ENCODE measurements around the gene SH2B2.
"Not testable (repeated sequence)": the region's sequence is repeated elsewhere in the genome, so short reads cannot be mapped to it uniquely, and the experiment has no call there.

Gene SH2B2

GRCh38 chr7:102320601-102321350, 34.1 kb downstream of the SH2B2 start:
- no peak for TF ChIP-seq CTCF (IDR thresholded peaks at IDR 0.05; ENCODE audit: insufficient read depth, missing control alignments)
- no peak for FAIRE-seq
- peak; percentile 16 for DNase-seq (ENCODE audit: insufficient read length, low spot score)

- peak; percentile 13 for DNase-seq (ENCODE audit: insufficient read length, low spot score)
- TF ChIP-seq CTCF (IDR thresholded peaks at IDR 0.05; ENCODE audit: insufficient read depth, missing control alignments): no peak
- no peak for FAIRE-seq
Measured at GRCh38 chr7:102321351-102322201, 34.9 kb downstream of the SH2B2 start.

DNA sequence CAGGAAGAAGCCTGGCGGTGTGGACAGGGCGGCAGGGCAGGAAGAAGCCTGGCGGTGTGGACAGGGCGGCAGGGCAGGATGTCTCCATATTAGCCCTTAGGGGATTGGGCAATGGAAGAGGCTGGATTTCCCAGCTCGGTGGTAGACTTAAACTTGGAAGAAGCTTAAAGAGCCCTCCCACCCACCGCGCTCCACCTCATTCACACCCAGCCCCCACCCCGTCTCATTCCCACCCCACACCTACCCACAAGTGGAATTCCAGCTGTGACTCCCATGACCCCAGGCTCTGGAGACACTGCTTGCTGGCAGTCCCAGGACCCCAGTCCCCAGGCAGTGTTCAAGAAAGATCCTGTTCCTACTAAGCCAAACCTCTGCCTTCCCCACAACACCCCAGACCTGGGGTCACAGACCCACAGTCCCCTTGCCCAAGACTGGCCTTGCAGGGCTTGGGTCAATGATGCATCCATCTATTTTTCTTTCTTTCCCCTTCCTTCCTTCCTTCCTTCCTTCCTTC, 35.6 kb downstream of the SH2B2 start:
- TF ChIP-seq CTCF (IDR thresholded peaks at IDR 0.05; ENCODE audit: insufficient read depth, missing control alignments): no peak

GRCh38 chr7:102323914-102324195, 37.2 kb downstream of the SH2B2 start:
- DNase-seq (ENCODE audit: insufficient read length, low spot score): no peak
- TF ChIP-seq CTCF (IDR thresholded peaks at IDR 0.05; ENCODE audit: insufficient read depth, missing control alignments): no peak
- FAIRE-seq: no peak

More for the DNA sequence above, 35.6 kb downstream of the SH2B2 start:
- FAIRE-seq (no peak), DNase-seq (ENCODE audit: insufficient read length, low spot score) (peak; percentile 10)

- FAIRE-seq; DNase-seq (ENCODE audit: insufficient read length, low spot score): not testable (repeated sequence)
Measured at GRCh38 chr7:102325106-102325505, 38.4 kb downstream of the SH2B2 start.

GRCh38 chr7:102326157-102326889, 39.7 kb downstream of the SH2B2 start:
- FAIRE-seq: no peak
- no peak for TF ChIP-seq CTCF (IDR thresholded peaks at IDR 0.05; ENCODE audit: insufficient read depth, missing control alignments)
- DNase-seq (ENCODE audit: insufficient read length, low spot score): peak; percentile 21

GRCh38 chr7:102327183-102327582, 40.5 kb downstream of the SH2B2 start:
- not testable (repeated sequence) for FAIRE-seq; DNase-seq (ENCODE audit: insufficient read length, low spot score)

GRCh38 chr7:102328863-102329262, 42.2 kb downstream of the SH2B2 start:
- FAIRE-seq; DNase-seq (ENCODE audit: insufficient read length, low spot score): not testable (repeated sequence)

GRCh38 chr7:102329366-102329765, 42.7 kb downstream of the SH2B2 start:
- not testable (repeated sequence) for FAIRE-seq; DNase-seq (ENCODE audit: insufficient read length, low spot score)

DNA sequence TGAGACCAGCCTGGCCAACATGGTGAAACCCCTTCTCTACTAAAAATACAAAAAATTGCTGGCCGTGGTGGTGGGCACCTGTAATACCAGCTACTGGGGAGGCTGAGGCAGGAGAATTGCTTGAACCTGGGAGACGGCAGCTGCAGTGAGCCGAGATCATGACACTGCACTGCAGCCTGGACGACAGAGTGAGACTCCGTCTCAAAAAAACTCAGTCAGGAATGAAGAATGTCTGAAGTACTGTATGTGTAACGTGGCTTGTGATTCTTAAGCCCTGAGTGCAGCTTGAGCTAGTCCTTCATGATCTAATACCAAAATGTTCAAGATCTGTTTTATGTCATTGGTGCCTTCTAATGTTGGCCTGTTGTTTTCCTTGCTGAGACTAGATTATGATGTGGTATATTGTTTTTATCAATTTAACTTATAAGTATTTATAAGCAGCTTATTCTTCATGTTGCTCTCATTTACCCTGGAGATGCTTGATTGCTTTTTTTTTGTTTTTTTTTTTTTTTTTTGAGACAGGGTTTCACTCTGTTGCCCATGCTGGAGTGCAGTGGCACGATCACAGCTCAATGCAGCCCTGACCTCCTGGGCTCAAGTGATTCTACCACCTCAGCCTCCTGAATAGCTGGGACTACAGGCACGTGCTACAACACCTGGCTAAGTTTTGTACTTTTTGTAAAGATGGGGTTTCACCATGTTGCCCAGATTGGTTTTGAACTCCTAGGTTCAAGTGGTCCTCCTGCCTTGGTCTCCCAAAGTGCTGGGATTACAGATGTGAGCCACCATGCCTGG, 44.2 kb downstream of the SH2B2 start:
- FAIRE-seq; DNase-seq (ENCODE audit: insufficient read length, low spot score): not testable (repeated sequence)

GRCh38 chr7:102335574-102335973, 48.9 kb downstream of the SH2B2 start:
- not testable (repeated sequence) for FAIRE-seq; DNase-seq (ENCODE audit: insufficient read length, low spot score)

GRCh38 chr7:102337002-102337401, 50.3 kb downstream of the SH2B2 start:
- DNase-seq (ENCODE audit: insufficient read length, low spot score); FAIRE-seq: not testable (repeated sequence)
